ENCODE results near the gene GPBP1.
"Not testable (repeated sequence)": the region's sequence is repeated elsewhere in the genome, so short reads cannot be mapped to it uniquely, and the experiment has no call there.

The GPBP1 gene

GRCh38 chr5:57178238-57178637, 4.4 kb downstream of the GPBP1 start:
- DNase-seq, result not testable (repeated sequence)

GRCh38 chr5:57179262-57180200, 5.7 kb downstream of the GPBP1 start:
- no peak for DNase-seq

- no peak for DNase-seq
These were observed 7.3 kb downstream of the GPBP1 start for GRCh38 chr5:57181154-57181553.

GRCh38 chr5:57184322-57184721, 10.5 kb downstream of the GPBP1 start:
- DNase-seq, result no peak

- DNase-seq, result no peak
These were observed 11.5 kb downstream of the GPBP1 start for GRCh38 chr5:57185313-57185712.

GRCh38 chr5:57186194-57186593, 12.3 kb downstream of the GPBP1 start:
- DNase-seq, result no peak

- DNase-seq, result not testable (repeated sequence)
These were observed 14.1 kb downstream of the GPBP1 start for GRCh38 chr5:57187977-57188376.

- no peak for DNase-seq
These were observed 15.7 kb downstream of the GPBP1 start for GRCh38 chr5:57189515-57189914.

- no peak for DNase-seq
These were observed 16.7 kb downstream of the GPBP1 start for GRCh38 chr5:57190593-57190992.

GRCh38 chr5:57191163-57191562, 17.3 kb downstream of the GPBP1 start:
- no peak for DNase-seq

- no peak for DNase-seq
These were observed 18.1 kb downstream of the GPBP1 start for GRCh38 chr5:57191986-57192385.

GRCh38 chr5:57192832-57193231, 19.0 kb downstream of the GPBP1 start:
- DNase-seq, result not testable (repeated sequence)

GRCh38 chr5:57193757-57194413, 20.0 kb downstream of the GPBP1 start:
- DNase-seq, result no peak

GRCh38 chr5:57194653-57195052, 20.8 kb downstream of the GPBP1 start:
- no peak for DNase-seq

- DNase-seq, result no peak
These were observed 21.2 kb downstream of the GPBP1 start for GRCh38 chr5:57195060-57195459.

- no peak for DNase-seq
These were observed 26.0 kb downstream of the GPBP1 start for GRCh38 chr5:57199866-57200265.

GRCh38 chr5:57202811-57203210, 29.0 kb downstream of the GPBP1 start:
- no peak for DNase-seq

GRCh38 chr5:57207007-57207653, 33.3 kb downstream of the GPBP1 start:
- DNase-seq, result no peak

- DNase-seq, result no peak
These were observed 33.8 kb downstream of the GPBP1 start for GRCh38 chr5:57207681-57208080.

- no peak for DNase-seq
These were observed 35.6 kb downstream of the GPBP1 start for GRCh38 chr5:57209316-57210040.

- DNase-seq, result no peak
These were observed 36.8 kb downstream of the GPBP1 start for GRCh38 chr5:57210633-57211032.

GRCh38 chr5:57211039-57211438, 37.2 kb downstream of the GPBP1 start:
- DNase-seq, result no peak

GRCh38 chr5:57215629-57216195, 41.9 kb downstream of the GPBP1 start:
- no peak for DNase-seq
